Keratinocyte (primary cell): ENCODE results near the gene YWHAB.

Source experiments
- EZH2 ChIP-seq: IDR thresholded peaks from one replicate; pipeline ENCODE4 v1.6.1; 2012; ENCODE audit warnings: inconsistent platforms, mild to moderate bottlenecking, low read length, moderate library complexity
- TF ChIP-seq, protein P1 (sequence below), 3 experiments: IDR thresholded peaks in 1 of 3; conservative IDR thresholded peaks in 1 of 3; optimal IDR thresholded peaks in 1 of 3; 2 replicates in 2 of 3; 3 replicates in 1 of 3; pipeline versions ENCODE3 to v1.5.1; 2011; ENCODE audit warnings: low read length in 3 of 3, mild to moderate bottlenecking in 3 of 3, moderate library complexity in 2 of 3, control low read depth in 1 of 3, inconsistent platforms in 1 of 3; ENCODE audit not compliant: insufficient read depth in 2 of 3; ENCODE audit errors: extremely low read depth in 1 of 3

DNA sequence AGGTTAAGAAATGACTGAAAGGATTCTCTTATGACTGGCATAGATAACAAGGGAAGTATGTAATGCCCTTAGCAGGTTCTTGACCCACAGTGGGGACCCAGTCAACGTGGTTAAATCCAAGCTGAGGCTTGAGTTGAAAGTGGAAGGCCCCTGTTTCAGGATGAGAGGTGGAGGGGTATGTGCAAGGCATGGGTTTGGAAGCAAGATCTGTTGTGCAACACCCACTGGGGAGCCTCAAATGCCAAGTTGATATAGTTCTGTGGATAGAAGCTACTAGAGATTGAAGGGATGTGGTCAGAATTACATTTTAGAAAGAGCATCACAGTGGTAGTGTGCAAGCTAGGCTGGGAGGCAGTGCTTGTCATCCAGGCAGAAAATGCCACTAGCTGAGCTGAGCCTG lies 29.4 kb downstream of the YWHAB start:
- TF ChIP-seq, protein P1, sequence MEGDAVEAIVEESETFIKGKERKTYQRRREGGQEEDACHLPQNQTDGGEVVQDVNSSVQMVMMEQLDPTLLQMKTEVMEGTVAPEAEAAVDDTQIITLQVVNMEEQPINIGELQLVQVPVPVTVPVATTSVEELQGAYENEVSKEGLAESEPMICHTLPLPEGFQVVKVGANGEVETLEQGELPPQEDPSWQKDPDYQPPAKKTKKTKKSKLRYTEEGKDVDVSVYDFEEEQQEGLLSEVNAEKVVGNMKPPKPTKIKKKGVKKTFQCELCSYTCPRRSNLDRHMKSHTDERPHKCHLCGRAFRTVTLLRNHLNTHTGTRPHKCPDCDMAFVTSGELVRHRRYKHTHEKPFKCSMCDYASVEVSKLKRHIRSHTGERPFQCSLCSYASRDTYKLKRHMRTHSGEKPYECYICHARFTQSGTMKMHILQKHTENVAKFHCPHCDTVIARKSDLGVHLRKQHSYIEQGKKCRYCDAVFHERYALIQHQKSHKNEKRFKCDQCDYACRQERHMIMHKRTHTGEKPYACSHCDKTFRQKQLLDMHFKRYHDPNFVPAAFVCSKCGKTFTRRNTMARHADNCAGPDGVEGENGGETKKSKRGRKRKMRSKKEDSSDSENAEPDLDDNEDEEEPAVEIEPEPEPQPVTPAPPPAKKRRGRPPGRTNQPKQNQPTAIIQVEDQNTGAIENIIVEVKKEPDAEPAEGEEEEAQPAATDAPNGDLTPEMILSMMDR (optimal IDR thresholded peaks at IDR 0.05 in 1 of 3, IDR thresholded peaks at IDR 0.05 in 1 of 3, conservative IDR thresholded peaks at IDR 0.05 in 1 of 3; ENCODE audit: extremely low read depth in 1 of 3, insufficient read depth in 2 of 3, low read length in 3 of 3) = no peak
- no peak for TF ChIP-seq EZH2
